SU-DHL-6 (cell line): Measurements from ENCODE around the gene SNCG.

Experiments used
- H2AFZ ChIP-seq: fragments of 200-600 bp; sonication (generic); 2 replicates; pipeline ENCODE4 v1.6.1; 2014; ENCODE audit warnings: low read depth, mild to moderate bottlenecking, moderate library complexity, mixed read lengths, antibody characterized with exemption, low read length; ENCODE audit not compliant: severe bottlenecking
- H3F3A ChIP-seq: fragments of 200-600 bp; shearing (Covaris generic); 2 replicates; pipeline ENCODE4 v1.6.0; 2016; ENCODE audit warnings: antibody characterized with exemption, mild to moderate bottlenecking; ENCODE audit not compliant: insufficient read depth
- H3K27ac ChIP-seq: fragments of 200-600 bp; sonication (generic); 2 replicates; pipeline ENCODE4 v1.5.1; 2016; ENCODE audit warnings: low read depth, mild to moderate bottlenecking, low read length, moderate library complexity, mixed read lengths
- H3K27me3 ChIP-seq: fragments of 200-600 bp; sonication (generic), shearing (Covaris generic); 2 replicates; pipeline ENCODE4 v1.6.0; 2014; ENCODE audit warnings: mild to moderate bottlenecking, low read length
- H3K36me3 ChIP-seq: fragments of 200-600 bp; sonication (generic); 2 replicates; pipeline ENCODE4 v1.6.1; 2014; ENCODE audit warnings: mild to moderate bottlenecking, low read length, mixed read lengths
- H3K4me2 ChIP-seq: fragments of 300-600, 200-600 bp; shearing (Covaris generic), sonication (generic); 2 replicates; pipeline ENCODE4 v1.6.0; 2014; ENCODE audit warnings: low read length, low read depth, mild to moderate bottlenecking; ENCODE audit not compliant: poor library complexity, severe bottlenecking
- H3K4me3 ChIP-seq: fragments of 200-600 bp; sonication (generic); 2 replicates; pipeline ENCODE4 v1.5.1; 2014; ENCODE audit warnings: antibody characterized with exemption, low read length, mild to moderate bottlenecking, mixed read lengths; ENCODE audit not compliant: insufficient read depth, poor library complexity, severe bottlenecking
- H3K79me2 ChIP-seq: fragments of 200-600 bp; sonication (generic); 2 replicates; pipeline ENCODE4 v1.6.1; 2014; ENCODE audit warnings: mild to moderate bottlenecking, low read length, moderate library complexity; ENCODE audit not compliant: insufficient read depth
- H3K9ac ChIP-seq: fragments of 200-600 bp; sonication (generic); 2 replicates; pipeline ENCODE4 v1.7.0; 2014; ENCODE audit warnings: mild to moderate bottlenecking, low read length
- H3K9me2 ChIP-seq: fragments of 200-600 bp; sonication (generic); replicated peaks from 2 replicates; pipeline ENCODE4 v1.6.1; 2014; ENCODE audit warnings: low read length; ENCODE audit not compliant: insufficient read depth
- H3K9me3 ChIP-seq: fragments of 200-600 bp; sonication (generic); 2 replicates; pipeline ENCODE4 v1.6.1; 2014; ENCODE audit warnings: low read length, mixed read lengths; ENCODE audit not compliant: insufficient read depth
- H4K20me1 ChIP-seq: fragments of 200-600 bp; sonication (generic); 2 replicates; pipeline ENCODE4 v1.6.1; 2014; ENCODE audit warnings: low read depth, mild to moderate bottlenecking, antibody characterized with exemption, low read length, moderate library complexity, mixed read lengths
- EZH2phosphoT487 ChIP-seq: fragments of 200-600 bp; sonication (generic), shearing (Covaris generic); conservative IDR thresholded peaks from 2 replicates; pipeline ENCODE4 v1.6.1; 2018; ENCODE audit warnings: mild to moderate bottlenecking, antibody characterized with exemption, low read length, moderate library complexity, mixed read lengths
- TF ChIP-seq, protein P1 (sequence below): fragments of 200-600 bp; sonication (generic); IDR thresholded peaks from one replicate; pipeline ENCODE4 v1.5.1; 2017; ENCODE audit warnings: antibody characterized with exemption, mild to moderate bottlenecking, low read length, moderate library complexity; ENCODE audit not compliant: insufficient read depth, poor library complexity, severe bottlenecking

Gene SNCG

DNA sequence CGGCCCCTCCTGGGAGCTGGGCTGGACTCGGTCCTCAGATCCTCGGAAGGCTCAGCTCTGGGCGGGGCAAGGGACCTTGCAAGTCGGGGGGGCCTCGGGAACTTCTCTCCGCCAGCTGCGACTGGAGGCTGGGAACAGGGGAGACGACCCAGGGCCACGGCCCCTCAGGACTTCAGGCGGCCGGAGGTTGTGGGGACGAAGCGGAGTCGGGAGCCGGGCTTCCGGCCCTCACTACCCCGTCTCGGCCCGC is 12.5 kb downstream of the SNCG start:
- Histone ChIP-seq H3K27ac (no peak overlapping the region), H3F3A (no peaks in the 10 kb centered on the region), H3K4me3 (peak overlapping the region; percentile 53), H3K36me3 (no peaks in the 10 kb centered on the region), H3K9ac (peak overlapping the region; percentile 61), H2AFZ (peak overlapping the region; percentile 97), H3K4me2 (peak overlapping the region; percentile 68), H4K20me1 (no peaks in the 10 kb centered on the region), H3K9me3 (no peaks in the 10 kb centered on the region), H3K27me3 (no peaks in the 10 kb centered on the region), H3K9me2 (no peaks in the 10 kb centered on the region), H3K79me2 (no peaks in the 10 kb centered on the region)
- TF ChIP-seq EZH2phosphoT487: no peak
- TF ChIP-seq, protein P1, sequence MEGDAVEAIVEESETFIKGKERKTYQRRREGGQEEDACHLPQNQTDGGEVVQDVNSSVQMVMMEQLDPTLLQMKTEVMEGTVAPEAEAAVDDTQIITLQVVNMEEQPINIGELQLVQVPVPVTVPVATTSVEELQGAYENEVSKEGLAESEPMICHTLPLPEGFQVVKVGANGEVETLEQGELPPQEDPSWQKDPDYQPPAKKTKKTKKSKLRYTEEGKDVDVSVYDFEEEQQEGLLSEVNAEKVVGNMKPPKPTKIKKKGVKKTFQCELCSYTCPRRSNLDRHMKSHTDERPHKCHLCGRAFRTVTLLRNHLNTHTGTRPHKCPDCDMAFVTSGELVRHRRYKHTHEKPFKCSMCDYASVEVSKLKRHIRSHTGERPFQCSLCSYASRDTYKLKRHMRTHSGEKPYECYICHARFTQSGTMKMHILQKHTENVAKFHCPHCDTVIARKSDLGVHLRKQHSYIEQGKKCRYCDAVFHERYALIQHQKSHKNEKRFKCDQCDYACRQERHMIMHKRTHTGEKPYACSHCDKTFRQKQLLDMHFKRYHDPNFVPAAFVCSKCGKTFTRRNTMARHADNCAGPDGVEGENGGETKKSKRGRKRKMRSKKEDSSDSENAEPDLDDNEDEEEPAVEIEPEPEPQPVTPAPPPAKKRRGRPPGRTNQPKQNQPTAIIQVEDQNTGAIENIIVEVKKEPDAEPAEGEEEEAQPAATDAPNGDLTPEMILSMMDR: no peak

GRCh38 chr10:86971232-86971991 is 13.0 kb downstream of the SNCG start:
- no peaks in the 10 kb centered on the region for H3K79me2 ChIP-seq
- no peaks in the 10 kb centered on the region for H4K20me1 ChIP-seq
- H3F3A ChIP-seq: no peaks in the 10 kb centered on the region
- no peaks in the 10 kb centered on the region for H3K9me2 ChIP-seq
- H3K4me2 ChIP-seq: peak overlapping the region; percentile 68
- no peak overlapping the region for H3K27ac ChIP-seq
- peak overlapping the region; percentile 53 for H3K4me3 ChIP-seq
- H3K9ac ChIP-seq: peak overlapping the region; percentile 61
- H3K9me3 ChIP-seq: no peaks in the 10 kb centered on the region
- H3K36me3 ChIP-seq: no peaks in the 10 kb centered on the region
- TF ChIP-seq EZH2phosphoT487: no peak
- TF ChIP-seq, protein P1: no peak
- H3K27me3 ChIP-seq: no peaks in the 10 kb centered on the region
- H2AFZ ChIP-seq: peak overlapping the region; percentile 97

DNA sequence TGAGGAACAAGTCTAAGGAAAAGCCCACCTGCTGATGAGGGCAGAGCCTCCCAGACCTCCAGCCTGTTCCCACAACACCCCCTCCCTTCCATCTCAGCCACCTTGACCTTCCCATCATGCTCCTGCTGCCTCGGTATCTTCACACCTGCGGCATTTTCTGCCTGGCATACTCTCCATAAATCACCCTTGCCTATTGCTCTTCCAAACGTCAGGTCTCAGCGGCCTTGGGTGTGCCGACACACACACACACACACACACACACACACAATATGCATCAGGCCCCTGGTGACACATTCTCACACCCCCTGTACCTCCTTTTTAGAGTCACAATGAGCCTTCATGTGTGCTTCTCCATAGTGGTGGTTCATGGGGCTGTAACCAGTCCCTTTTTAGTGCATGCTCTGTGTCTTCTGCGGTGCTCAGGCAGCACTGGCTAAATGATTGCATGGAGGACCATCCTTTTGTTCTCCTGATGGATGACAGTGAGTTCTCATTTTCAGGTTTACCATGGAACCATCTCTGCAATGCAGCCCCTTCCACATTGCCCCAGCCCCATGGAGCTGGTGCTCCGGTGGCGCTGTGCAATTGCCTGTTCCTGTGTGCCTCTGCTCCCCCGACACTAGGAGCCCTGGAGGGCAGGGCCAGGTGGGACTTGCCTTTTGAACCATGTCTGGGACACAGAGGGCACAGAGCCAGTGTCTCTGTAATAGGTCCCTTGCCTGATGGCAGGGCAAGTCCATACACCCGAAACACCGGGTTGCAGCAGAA is 14.4 kb downstream of the SNCG start:
- no peak for TF ChIP-seq EZH2phosphoT487
- TF ChIP-seq, protein P1: no peak
- Histone ChIP-seq H3K27ac (no peak overlapping the region), H3K4me2 (no peak overlapping the region)

More for the DNA sequence above, 14.4 kb downstream of the SNCG start:
- Histone ChIP-seq H3K4me3 (no peak overlapping the region), H3K36me3 (no peaks in the 10 kb centered on the region), H3F3A (no peaks in the 10 kb centered on the region), H3K9me2 (no peaks in the 10 kb centered on the region), H3K9ac (no peak overlapping the region), H2AFZ (no peak overlapping the region), H3K79me2 (no peaks in the 10 kb centered on the region), H3K9me3 (no peaks in the 10 kb centered on the region), H3K27me3 (no peaks in the 10 kb centered on the region), H4K20me1 (no peaks in the 10 kb centered on the region)
